Neuronal stem cell (in vitro differentiated cells): Measurements from ENCODE around the gene DUSP18.

ENCODE experiments used
- DNase-seq: peaks from one replicate; pipeline ENCODE4 v3.0.0-alpha.2; 2013; ENCODE audit warnings: low spot score
- H2AFZ ChIP-seq: one replicate; pipeline ENCODE4 v1.6.1; 2013; ENCODE audit warnings: mild to moderate bottlenecking, low read length, inconsistent platforms
- H2AK5ac ChIP-seq: 2 replicates; pipeline ENCODE4 v1.6.1; 2013; ENCODE audit warnings: low read depth, mild to moderate bottlenecking, inconsistent platforms, low read length, moderate library complexity, mixed read lengths
- H2BK120ac ChIP-seq: 2 replicates; pipeline ENCODE4 v1.6.1; 2013; ENCODE audit warnings: low read depth, mild to moderate bottlenecking, inconsistent platforms, low read length, moderate library complexity, mixed read lengths
- H2BK12ac ChIP-seq: one replicate; pipeline ENCODE4 v1.6.1; 2013; ENCODE audit warnings: low read length, inconsistent platforms
- H2BK15ac ChIP-seq: 2 replicates; pipeline ENCODE4 v1.6.1; 2013; ENCODE audit warnings: mild to moderate bottlenecking, low read length, inconsistent platforms, mixed read lengths
- H2BK5ac ChIP-seq: one replicate; pipeline ENCODE4 v1.6.1; 2013; ENCODE audit warnings: inconsistent platforms, mild to moderate bottlenecking, low read length, moderate library complexity
- H3K14ac ChIP-seq: one replicate; pipeline ENCODE4 v1.6.1; 2013; ENCODE audit warnings: low read length, inconsistent platforms
- H3K18ac ChIP-seq: 2 replicates; pipeline ENCODE4 v1.6.1; 2013; ENCODE audit warnings: low read length, inconsistent platforms
- H3K23ac ChIP-seq: 2 replicates; pipeline ENCODE4 v1.6.1; 2013; ENCODE audit warnings: low read depth, mild to moderate bottlenecking, mixed read lengths, low read length, inconsistent platforms; ENCODE audit not compliant: poor library complexity
- H3K27ac ChIP-seq: replicated peaks from 3 replicates; pipeline ENCODE4 v1.5.1; 2013; ENCODE audit warnings: low read length, inconsistent platforms
- H3K27me3 ChIP-seq, 3 experiments: 2 replicates each; pipeline ENCODE4 v1.6.1; 2013; ENCODE audit warnings: low read length in 3 of 3, mild to moderate bottlenecking in 2 of 3, inconsistent platforms in 1 of 3, low read depth in 1 of 3, mixed read lengths in 1 of 3, moderate library complexity in 1 of 3; ENCODE audit not compliant: control insufficient read depth in 3 of 3, insufficient read depth in 3 of 3
- H3K36me3 ChIP-seq, 2 donors: replicated peaks in 1 of 2; 2 replicates each; pipeline ENCODE4 v1.6.1; 2013; ENCODE audit warnings: low read length in 2 of 2; ENCODE audit not compliant: control insufficient read depth in 2 of 2, insufficient read depth in 2 of 2
- H3K4ac ChIP-seq: 2 replicates; pipeline ENCODE4 v1.6.1; 2013; ENCODE audit warnings: inconsistent platforms, mild to moderate bottlenecking, low read length, moderate library complexity
- H3K4me1 ChIP-seq, 2 donors: 1 replicate in 1 of 2; 2 replicates in 1 of 2; pipeline ENCODE4 v1.6.1; 2013; ENCODE audit warnings: low read length in 2 of 2, low read depth in 1 of 2; ENCODE audit not compliant: control insufficient read depth in 2 of 2, insufficient read depth in 1 of 2
- H3K4me2 ChIP-seq: one replicate; pipeline ENCODE4 v1.6.1; 2013; ENCODE audit warnings: mild to moderate bottlenecking, low read length, inconsistent platforms; ENCODE audit not compliant: insufficient read depth, poor library complexity, severe bottlenecking
- H3K4me3 ChIP-seq, 2 donors: 2 replicates each; pipeline ENCODE4 v1.5.1; 2013; ENCODE audit warnings: low read length in 2 of 2, mild to moderate bottlenecking in 2 of 2, inconsistent platforms in 1 of 2, moderate library complexity in 1 of 2
- H3K79me1 ChIP-seq: one replicate; pipeline ENCODE4 v1.6.1; 2013; ENCODE audit warnings: low read depth, mild to moderate bottlenecking, inconsistent platforms, low read length, moderate library complexity
- H3K9ac ChIP-seq: one replicate; pipeline ENCODE4 v1.6.1; 2013; ENCODE audit warnings: mild to moderate bottlenecking, low read depth, low read length, inconsistent platforms; ENCODE audit not compliant: poor library complexity
- H3K9me3 ChIP-seq, 2 donors: replicated peaks in 1 of 2; 2 replicates each; pipeline versions ENCODE3 to v1.6.1; 2013; ENCODE audit warnings: low read length in 2 of 2, mild to moderate bottlenecking in 2 of 2, inconsistent platforms in 1 of 2, low read depth in 1 of 2, mixed read lengths in 1 of 2, moderate library complexity in 1 of 2; ENCODE audit not compliant: control insufficient read depth in 2 of 2, insufficient read depth in 1 of 2
- H4K8ac ChIP-seq: one replicate; pipeline ENCODE4 v1.6.1; 2013; ENCODE audit warnings: low read depth, mild to moderate bottlenecking, inconsistent platforms, low read length, moderate library complexity
- H4K91ac ChIP-seq: one replicate; pipeline ENCODE4 v1.6.1; 2013; ENCODE audit warnings: low read length, low read depth, mild to moderate bottlenecking, inconsistent platforms; ENCODE audit not compliant: poor library complexity
- WGBS, 2 donors: extraction: QIAGEN DNeasy Blood & Tissue Kit; methylation state at CpG; one replicate each; pipeline ENCODE4 v1.1.7; 2013; ENCODE audit warnings: missing lambda C conversion rate in 2 of 2, mixed read lengths in 1 of 2; ENCODE audit not compliant: insufficient read length in 2 of 2, insufficient replicate concordance in 1 of 2; ENCODE audit errors: extremely low coverage in 2 of 2; 5-methylcytosine and 5-hydroxymethylcytosine counted together

The DUSP18 gene

DNA sequence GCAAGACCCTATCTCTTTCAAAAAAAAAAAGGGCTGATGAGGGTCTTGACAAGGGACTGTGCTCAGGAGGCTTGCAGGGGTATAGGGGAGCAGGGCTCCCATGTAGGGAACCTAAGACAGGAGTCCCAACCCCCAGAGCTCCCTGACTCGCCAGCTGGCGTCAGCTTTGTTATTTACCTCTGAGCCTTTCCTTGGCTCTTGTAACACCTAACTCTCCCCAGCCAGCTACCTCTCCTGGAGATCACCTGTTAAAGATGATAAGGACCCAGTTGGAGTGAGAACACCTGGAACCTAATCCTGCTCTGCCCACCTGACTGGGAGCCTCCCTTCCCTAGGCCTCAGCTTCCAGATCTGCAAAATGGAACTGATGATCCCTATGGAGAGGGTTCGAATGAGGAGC lies 18.9 kb downstream of the DUSP18 start:
- H2BK12ac ChIP-seq: no peak overlapping the region
- no CpG with 5 or more reads among the region's 3 CpGs for WGBS, 2 donors
- H3K9ac ChIP-seq: no peak overlapping the region
- H2BK15ac ChIP-seq: no peak overlapping the region
- H3K4me1 ChIP-seq: no peaks in the 10 kb centered on the region
- peak overlapping the region; percentile 57 for H3K18ac ChIP-seq
- H3K9me3 ChIP-seq: no peaks in the 10 kb centered on the region
- H3K23ac ChIP-seq: no peak overlapping the region
- no peak overlapping the region for H3K4ac ChIP-seq
- H4K91ac ChIP-seq: no peak overlapping the region
- no peak overlapping the region for H3K14ac ChIP-seq
- no peak overlapping the region for H2AFZ ChIP-seq
- H3K36me3 ChIP-seq: no peaks in the 10 kb centered on the region
- H3K27me3 ChIP-seq: no peaks in the 10 kb centered on the region
- H3K4me2 ChIP-seq: no peak overlapping the region
- H3K4me3 ChIP-seq: no peak overlapping the region
- no peaks in the 10 kb centered on the region for H3K79me1 ChIP-seq
- no peak overlapping the region for H3K27ac ChIP-seq
- H2BK5ac ChIP-seq: peak overlapping the region; percentile 39
- no peak overlapping the region for H4K8ac ChIP-seq
- H2AK5ac ChIP-seq: no peak overlapping the region
- H2BK120ac ChIP-seq: no peak overlapping the region
- DNase-seq: no peak

DNA sequence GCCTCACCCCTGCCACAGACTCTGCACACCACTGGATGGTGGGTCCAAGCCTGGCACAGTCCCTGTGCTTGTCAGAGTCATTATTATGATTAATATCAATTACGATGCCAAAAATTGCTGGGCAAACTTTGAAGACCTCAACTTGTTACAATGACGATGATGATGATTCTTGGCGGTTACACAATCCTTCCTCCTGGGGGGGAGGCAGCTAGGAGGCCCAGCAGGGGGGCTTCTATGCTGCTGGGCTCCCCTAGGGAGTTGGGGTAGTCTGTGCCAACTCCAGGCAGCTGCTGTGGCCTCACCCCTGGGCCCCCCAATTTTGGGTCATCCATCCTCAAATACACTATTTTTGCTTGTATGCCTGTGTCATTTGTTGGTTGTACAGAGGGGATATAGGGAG lies 20.1 kb downstream of the DUSP18 start:
- Histone ChIP-seq H3K27me3 (no peaks in the 10 kb centered on the region), H3K9ac (no peak overlapping the region), H3K18ac (no peak overlapping the region), H3K14ac (no peak overlapping the region), H2AK5ac (no peak overlapping the region), H3K36me3 (no peaks in the 10 kb centered on the region), H4K91ac (no peak overlapping the region), H2BK15ac (no peak overlapping the region), H2BK120ac (no peak overlapping the region), H3K4me2 (no peak overlapping the region), H3K9me3 (no peaks in the 10 kb centered on the region), H3K4ac (no peak overlapping the region), H3K27ac (no peak overlapping the region), H3K79me1 (no peaks in the 10 kb centered on the region), H3K4me3 (no peak overlapping the region), H2BK5ac (no peak overlapping the region), H2BK12ac (no peak overlapping the region), H2AFZ (no peak overlapping the region), H3K4me1 (no peaks in the 10 kb centered on the region), H4K8ac (no peak overlapping the region), H3K23ac (peak overlapping the region; percentile 80)
- WGBS, 2 donors: no CpG with 5 or more reads among the region's 3 CpGs
- DNase-seq: no peak

DNA sequence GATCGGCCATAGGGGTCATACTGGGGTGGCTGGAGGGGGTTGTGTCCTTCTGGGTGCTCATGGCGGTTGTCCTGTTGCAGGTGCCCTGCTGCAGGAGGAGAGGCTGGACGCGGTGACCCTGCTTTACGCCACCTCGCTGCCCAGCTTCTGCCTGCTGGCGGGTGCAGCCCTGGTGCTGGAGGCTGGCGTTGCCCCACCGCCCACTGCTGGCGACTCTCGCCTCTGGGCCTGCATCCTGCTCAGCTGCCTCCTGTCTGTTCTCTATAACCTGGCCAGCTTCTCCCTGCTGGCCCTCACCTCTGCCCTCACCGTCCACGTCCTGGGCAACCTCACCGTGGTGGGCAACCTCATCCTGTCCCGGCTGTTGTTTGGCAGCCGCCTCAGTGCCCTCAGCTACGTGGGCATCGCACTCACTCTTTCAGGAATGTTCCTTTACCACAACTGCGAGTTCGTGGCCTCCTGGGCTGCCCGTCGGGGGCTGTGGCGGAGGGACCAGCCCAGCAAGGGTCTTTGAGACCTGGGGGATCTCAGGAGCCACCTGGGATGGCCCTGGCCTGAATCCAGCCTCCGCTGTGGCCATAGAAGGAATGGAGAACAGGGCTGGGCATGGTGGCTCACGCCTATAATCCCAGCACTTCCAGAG lies 21.0 kb downstream of the DUSP18 start:
- Histone ChIP-seq H2AK5ac (no peak overlapping the region), H3K4me3 (peak overlapping the region in 1 of 2 donors; percentile 33), H3K9ac (peak overlapping the region; percentile 72), H3K18ac (peak overlapping the region; percentile 87), H2BK12ac (no peak overlapping the region), H3K9me3 (no peaks in the 10 kb centered on the region), H2BK5ac (no peak overlapping the region), H2AFZ (no peak overlapping the region), H2BK120ac (no peak overlapping the region), H3K4me2 (no peak overlapping the region), H3K36me3 (no peaks in the 10 kb centered on the region), H3K4me1 (no peaks in the 10 kb centered on the region), H3K14ac (no peak overlapping the region), H3K23ac (peak overlapping the region; percentile 67), H3K27me3 (no peaks in the 10 kb centered on the region), H3K4ac (no peak overlapping the region), H3K27ac (no peak overlapping the region), H4K91ac (no peak overlapping the region), H4K8ac (no peak overlapping the region), H2BK15ac (no peak overlapping the region), H3K79me1 (no peaks in the 10 kb centered on the region)
- DNase-seq: no peak
- WGBS, 2 donors: no CpG with 5 or more reads among the region's 25 CpGs

DNA sequence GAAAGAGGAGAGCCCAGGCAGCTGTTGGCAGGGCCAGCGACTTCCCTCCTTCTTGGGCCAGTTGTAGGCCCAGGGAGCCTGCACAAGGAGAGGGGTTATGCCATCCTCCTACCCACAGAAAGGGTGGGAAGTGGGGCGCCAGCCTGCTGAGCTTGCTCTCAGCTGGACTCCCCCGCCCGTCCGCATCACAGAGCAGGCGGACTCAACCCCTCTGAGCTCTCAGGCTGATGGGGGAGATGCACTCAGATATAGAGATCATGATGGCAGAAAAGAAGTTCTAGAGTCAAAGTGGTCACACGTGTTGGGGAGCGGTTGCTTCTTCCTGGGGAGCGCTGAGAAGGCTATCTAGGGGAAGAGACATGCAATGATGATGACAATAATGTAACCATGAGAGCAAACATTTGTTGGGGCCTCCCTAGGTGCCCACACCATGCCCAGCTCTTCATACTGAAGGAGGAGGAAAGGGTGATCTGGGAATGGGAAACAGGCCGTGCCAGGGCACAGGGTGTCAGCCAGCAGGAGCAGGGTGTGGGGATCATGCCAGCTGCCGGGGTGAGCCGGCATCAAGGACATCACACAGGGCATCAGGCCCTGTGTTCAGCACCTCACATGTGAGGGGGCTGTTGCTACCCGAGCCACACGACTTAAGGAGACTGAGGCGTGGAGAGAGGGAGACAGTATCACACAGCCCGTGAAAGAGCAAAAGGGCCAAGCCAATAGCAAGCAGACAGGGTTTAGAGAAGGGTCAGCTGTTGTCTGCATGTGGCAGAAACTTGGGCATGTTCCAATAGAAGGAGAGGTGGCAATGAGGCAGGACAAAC lies 24.4 kb downstream of the DUSP18 start:
- Histone ChIP-seq H3K14ac (peak overlapping the region; percentile 94), H2AFZ (no peak overlapping the region), H3K4me2 (no peak overlapping the region), H4K8ac (no peak overlapping the region), H3K9ac (peak overlapping the region; percentile 60), H2AK5ac (no peak overlapping the region), H3K23ac (peak overlapping the region; percentile 65), H3K4ac (peak overlapping the region; percentile 23), H2BK12ac (no peak overlapping the region), H2BK120ac (no peak overlapping the region), H3K79me1 (peaks cover 2% of the 10 kb centered on the region), H3K4me1 (no peaks in the 10 kb centered on the region), H2BK5ac (no peak overlapping the region), H3K4me3 (no peak overlapping the region), H3K9me3 (no peaks in the 10 kb centered on the region), H2BK15ac (no peak overlapping the region), H3K27me3 (no peaks in the 10 kb centered on the region), H4K91ac (peak overlapping the region; percentile 56), H3K27ac (no peak overlapping the region), H3K18ac (peak overlapping the region; percentile 48), H3K36me3 (no peaks in the 10 kb centered on the region)
- no CpG with 5 or more reads among the region's 16 CpGs for WGBS, 2 donors
- DNase-seq: no peak
